Aorta (tissue), 5 donors: ENCODE data around the gene CFI. TPM values are rescaled to one million over a fixed set of nuclear protein-coding genes. Genes with fewer than 3 reads are reported as not detected.

Experiments used
- ATAC-seq: fragments of 200-7000 bp; cut with Tn5 transposase; one replicate; pipeline ENCODE4 v1.9.1; 2022; ENCODE audit warnings: moderate library complexity; ENCODE audit not compliant: low FRiP score
- DNase-seq, 2 donors: peaks; one replicate each; pipeline ENCODE4 v3.0.0-alpha.2; 2020
- H3K27ac ChIP-seq, 2 donors: one replicate each; pipeline ENCODE4 v1.5.1; 2013; ENCODE audit warnings: low read length in 2 of 2, mild to moderate bottlenecking in 2 of 2, moderate library complexity in 2 of 2, control low read depth in 1 of 2, inconsistent platforms in 1 of 2, low read depth in 1 of 2
- H3K27me3 ChIP-seq, 2 donors: one replicate each; pipeline ENCODE4 v1.6.1; 2013; ENCODE audit warnings: control low read depth in 1 of 2, low read length in 1 of 2, mild to moderate bottlenecking in 1 of 2, moderate library complexity in 1 of 2; ENCODE audit not compliant: insufficient read depth in 2 of 2, control insufficient read depth in 1 of 2
- H3K36me3 ChIP-seq, 2 donors: one replicate each; pipeline ENCODE4 v1.6.1; 2013; ENCODE audit warnings: control low read depth in 1 of 2, low read length in 1 of 2, mild to moderate bottlenecking in 1 of 2; ENCODE audit not compliant: insufficient read depth in 2 of 2, control insufficient read depth in 1 of 2
- H3K4me1 ChIP-seq, 2 donors: one replicate each; pipeline ENCODE4 v1.6.1; 2013; ENCODE audit warnings: low read length in 2 of 2, control low read depth in 1 of 2, mild to moderate bottlenecking in 1 of 2, moderate library complexity in 1 of 2; ENCODE audit not compliant: insufficient read depth in 2 of 2, control insufficient read depth in 1 of 2
- H3K4me3 ChIP-seq, 2 donors: one replicate each; pipeline ENCODE4 v1.5.1; 2013; ENCODE audit warnings: low read length in 2 of 2, control low read depth in 1 of 2, mild to moderate bottlenecking in 1 of 2
- H3K9me3 ChIP-seq: one replicate; pipeline ENCODE4 v1.6.1; 2013; ENCODE audit warnings: mild to moderate bottlenecking, low read length; ENCODE audit not compliant: control insufficient read depth
- WGBS, 2 donors: extraction: QIAGEN DNeasy Blood & Tissue Kit; methylation state at CpG; one replicate each; pipeline ENCODE4 v1.1.7; 2013; 5-methylcytosine and 5-hydroxymethylcytosine counted together
- intact Hi-C, 2 donors: fragments of 100-400 bp; cut with DNase I; formaldehyde crosslinking; loops; one replicate each; pipeline versions ENCODE4 v1.14.2 to v1.15.0; 2022
- polyA plus RNA-seq, 2 donors: library from polyadenylated mRNA; stranded (reverse); fragments of 200-250 nt; gene quantifications; one replicate each; pipeline ENCODE4 v1.2.3, GENCODE V29; 2013
- total RNA-seq, 2 donors: library from RNA; stranded (reverse); fragmentation: NEBNext Ultra II Directional; extraction: Animal tissue kit (Norgen Biotek cat#: 25700); gene quantifications; one replicate each; pipeline ENCODE4 v1.2.1, GENCODE V29; 2021
- donor health status: healthy with polysubstance abuse.
- donor health status: Bipolar disorder and iron deficiency.
- donor health status: DM: no; HTN: no; CAD: no.
- donor health status: DM: no; HTN: no; CAD: no.
- donor health status: DM: yes; HTN: yes; CAD: no.

Gene CFI
- total and polyA plus RNA-seq, 4 donors: 1.0 to 64.5 (median 17.8) TPM

- H3K4me1 ChIP-seq: no peaks in the 10 kb centered on the region
- intact Hi-C loops: no loop called here
- no peak for DNase-seq
- no peaks in the 10 kb centered on the region for H3K9me3 ChIP-seq
- H3K27ac ChIP-seq: no peak overlapping the region
- H3K27me3 ChIP-seq: no peaks in the 10 kb centered on the region
- H3K4me3 ChIP-seq: no peak overlapping the region
- ATAC-seq: no peak
- 77 to 79% methylated on average over 2 of the region's 2 CpGs for WGBS, 2 donors
- peaks cover 4% of the 10 kb centered on the region in 2 donors for H3K36me3 ChIP-seq
Measured at GRCh38 chr4:109821185-109821584, 19.4 kb upstream of the CFI start.

- Histone ChIP-seq H3K9me3 (no peaks in the 10 kb centered on the region), H3K27me3 (no peaks in the 10 kb centered on the region), H3K27ac (no peak overlapping the region), H3K36me3 (peaks cover 4% of the 10 kb centered on the region in 2 donors), H3K4me3 (no peak overlapping the region), H3K4me1 (no peaks in the 10 kb centered on the region)
- 74 to 77% methylated on average over 2 of the region's 2 CpGs for WGBS, 2 donors
- ATAC-seq (no peak), DNase-seq (no peak)
- intact Hi-C loops: no loop called here
Measured at GRCh38 chr4:109820563-109820962, 18.8 kb upstream of the CFI start.

GRCh38 chr4:109818268-109818667 is 16.5 kb upstream of the CFI start:
- ATAC-seq (no peak), DNase-seq (no peak)
- Histone ChIP-seq H3K4me3 (no peak overlapping the region), H3K27ac (no peak overlapping the region), H3K9me3 (no peaks in the 10 kb centered on the region), H3K27me3 (no peaks in the 10 kb centered on the region), H3K4me1 (no peaks in the 10 kb centered on the region), H3K36me3 (peaks cover 4% of the 10 kb centered on the region in 2 donors)
- intact Hi-C loops: loop anchor here (5.0 to 10.0 kb wide), 3 partner anchors 116 to 1193 kb away; partner anchors contain the start of genes SEC24B (in 2 of the 2), CASP6 (in 1 of the 2) and RPL34 (in 1 of the 2)
- 94% methylated on average over 4 of the region's 4 CpGs for WGBS, 2 donors

- intact Hi-C loops: loop anchor here (5.0 to 10.0 kb wide), 3 partner anchors 115 to 1192 kb away; partner anchors contain the start of genes SEC24B (in 2 of the 2), CASP6 (in 1 of the 2) and RPL34 (in 1 of the 2)
- Histone ChIP-seq H3K9me3 (no peaks in the 10 kb centered on the region), H3K4me3 (no peak overlapping the region), H3K27ac (no peak overlapping the region), H3K36me3 (peaks cover 0 to 2% of the 10 kb centered on the region in 2 donors), H3K27me3 (no peaks in the 10 kb centered on the region), H3K4me1 (no peaks in the 10 kb centered on the region)
- no peak for ATAC-seq
- DNase-seq: no peak
- WGBS, 2 donors: 68 to 69% methylated on average over 1 of the region's 1 CpG
Measured at GRCh38 chr4:109816894-109817293, 15.1 kb upstream of the CFI start.

- Histone ChIP-seq H3K36me3 (peaks cover 0 to 2% of the 10 kb centered on the region in 2 donors), H3K27ac (no peak overlapping the region), H3K27me3 (no peaks in the 10 kb centered on the region), H3K4me1 (no peaks in the 10 kb centered on the region), H3K9me3 (no peaks in the 10 kb centered on the region), H3K4me3 (peak overlapping the region; percentile 51 to 57)
- DNase-seq: peak in 1 of 2 donors; percentile 75
- WGBS, 2 donors: 0 to 1% methylated on average over 19 of the region's 19 CpGs
- intact Hi-C loops: loop anchor here (5.0 to 10.0 kb wide), 3 partner anchors 114 to 1191 kb away; partner anchors contain the start of genes SEC24B (in 2 of the 2), CASP6 (in 1 of the 2) and RPL34 (in 1 of the 2)
- no peak for ATAC-seq
Measured at GRCh38 chr4:109816082-109816442, 14.3 kb upstream of the CFI start.

GRCh38 chr4:109815151-109816081 is 13.6 kb upstream of the CFI start, which contains the start of gene GAR1:
GAR1 (plus strand) TSS chr4:109815762; CDS start chr4:109816165, 403 bp downstream.
- intact Hi-C loops: loop anchor here (1.0 to 10.0 kb wide), 4 partner anchors 112 to 1191 kb away; partner anchors contain the start of genes CASP6 (in 2 of the 2), SEC24B (in 2 of the 2) and RPL34 (in 1 of the 2)
- Histone ChIP-seq H3K36me3 (no peaks in the 10 kb centered on the region), H3K27ac (peak within 1 kb of the TSS in 1 of 2 donors; percentile 23), H3K4me1 (no peaks in the 10 kb centered on the region), H3K9me3 (no peaks in the 10 kb centered on the region), H3K4me3 (peak within 1 kb of the TSS; percentile 51 to 57), H3K27me3 (no peaks in the 10 kb centered on the region)
- WGBS, 2 donors: 0% methylated on average over 53 of the region's 53 CpGs
- DNase-seq (peak; percentile 92 to 94), ATAC-seq (peak; percentile 98)

GRCh38 chr4:109811707-109812106 is 9.9 kb upstream of the CFI start:
- H3K4me3 ChIP-seq: no peak overlapping the region
- no peak for ATAC-seq
- 43 to 49% methylated on average over 3 of the region's 3 CpGs for WGBS, 2 donors
- no peak overlapping the region for H3K27ac ChIP-seq
- no peak for DNase-seq
- no peaks in the 10 kb centered on the region for H3K9me3 ChIP-seq
- H3K27me3 ChIP-seq: no peaks in the 10 kb centered on the region
- H3K4me1 ChIP-seq: no peaks in the 10 kb centered on the region
- H3K36me3 ChIP-seq: no peaks in the 10 kb centered on the region
- intact Hi-C loops: loop anchor here in 1 of 2 donors (10.0 kb wide), 1 partner anchor 1187 kb away; the partner anchor contains the start of gene RPL34

- intact Hi-C loops: loop anchor here in 1 of 2 donors (10.0 kb wide), 1 partner anchor 1186 kb away; the partner anchor contains the start of gene RPL34
- WGBS, 2 donors: 69 to 72% methylated on average over 11 of the region's 11 CpGs
- Histone ChIP-seq H3K4me3 (no peak overlapping the region), H3K36me3 (no peaks in the 10 kb centered on the region), H3K27me3 (no peaks in the 10 kb centered on the region), H3K4me1 (no peaks in the 10 kb centered on the region), H3K27ac (no peak overlapping the region), H3K9me3 (no peaks in the 10 kb centered on the region)
- DNase-seq (no peak), ATAC-seq (no peak)
Measured at GRCh38 chr4:109810552-109811387, 9.0 kb upstream of the CFI start.
